Effector memory CD4-positive, alpha-beta T cell (primary cell): ENCODE data around the gene CASP7.
"Not testable (repeated sequence)": the region's sequence is repeated elsewhere in the genome, so short reads cannot be mapped to it uniquely, and the experiment has no call there.

Experiments used
- DNase-seq, 3 donors: peaks; one replicate each; pipeline ENCODE4 v3.0.0-alpha.2; 2020
- H3K27ac ChIP-seq: 2 replicates; pipeline ENCODE4 v1.7.0; 2013; ENCODE audit warnings: mild to moderate bottlenecking, low read length, moderate library complexity; ENCODE audit not compliant: insufficient read depth, poor library complexity, severe bottlenecking
- H3K27me3 ChIP-seq: replicated peaks from 2 replicates; pipeline ENCODE4 v1.7.0; 2013; ENCODE audit warnings: mild to moderate bottlenecking, low read length; ENCODE audit not compliant: insufficient read depth, control insufficient read depth, poor library complexity, severe bottlenecking
- H3K36me3 ChIP-seq: 2 replicates; pipeline ENCODE4 v1.7.0; 2013; ENCODE audit warnings: mild to moderate bottlenecking, low read length, moderate library complexity; ENCODE audit not compliant: control insufficient read depth, insufficient read depth
- H3K4me1 ChIP-seq: 2 replicates; pipeline ENCODE4 v1.7.0; 2013; ENCODE audit warnings: low read length, mild to moderate bottlenecking; ENCODE audit not compliant: control insufficient read depth, insufficient read depth, poor library complexity, severe bottlenecking
- H3K4me3 ChIP-seq: 2 replicates; pipeline ENCODE4 v1.7.0; 2013; ENCODE audit warnings: low read length, low read depth, mild to moderate bottlenecking; ENCODE audit not compliant: insufficient read depth, poor library complexity, severe bottlenecking
- H3K9me3 ChIP-seq: 2 replicates; pipeline ENCODE4 v1.7.0; 2013; ENCODE audit warnings: mild to moderate bottlenecking, low read length, moderate library complexity; ENCODE audit not compliant: control insufficient read depth

CASP7 gene

DNA sequence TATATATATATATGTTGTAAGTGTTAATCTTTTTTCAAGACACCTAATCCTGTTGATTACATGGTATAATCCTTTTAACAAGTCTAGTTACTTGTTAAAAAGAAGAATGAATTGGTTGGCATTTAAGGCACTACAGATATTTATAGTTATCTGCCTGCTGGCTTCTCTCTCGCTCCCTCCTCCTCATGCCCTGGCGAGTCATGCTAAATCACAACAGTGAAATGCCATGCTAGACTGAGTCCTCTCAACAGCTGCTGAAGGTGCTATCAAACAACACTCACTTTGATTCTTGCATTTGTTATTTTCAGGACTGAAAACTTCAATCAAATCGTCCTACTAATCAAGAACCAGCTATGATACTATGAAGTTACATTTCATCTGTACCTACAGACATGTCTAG, 31.2 kb upstream of the CASP7 start:
- Histone ChIP-seq H3K27me3 (no peaks in the 10 kb centered on the region), H3K36me3 (no peaks in the 10 kb centered on the region), H3K27ac (no peak overlapping the region), H3K9me3 (no peaks in the 10 kb centered on the region), H3K4me3 (no peak overlapping the region), H3K4me1 (no peaks in the 10 kb centered on the region)
- no peak for DNase-seq

DNA sequence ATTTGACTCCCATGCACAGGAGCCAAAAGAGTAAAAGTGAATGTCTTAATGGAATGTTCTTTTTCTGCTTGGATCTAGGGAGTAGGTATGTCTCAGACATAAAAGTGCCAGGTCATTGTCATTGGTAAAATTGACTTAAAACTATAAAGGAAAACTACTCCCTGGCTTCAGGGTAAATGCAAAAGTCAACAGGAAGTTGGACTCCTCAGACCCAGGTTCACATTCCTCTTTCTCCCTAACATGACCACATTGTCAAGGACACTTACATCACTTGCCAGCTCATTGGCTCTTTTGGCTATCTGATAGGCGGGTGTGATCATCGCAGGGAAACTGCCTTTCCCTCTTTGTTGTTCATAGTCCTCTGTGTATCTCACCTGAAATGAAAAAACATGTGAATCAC, 29.5 kb upstream of the CASP7 start:
- no peaks in the 10 kb centered on the region for H3K36me3 ChIP-seq
- no peaks in the 10 kb centered on the region for H3K27me3 ChIP-seq
- no peaks in the 10 kb centered on the region for H3K9me3 ChIP-seq
- H3K27ac ChIP-seq = no peak overlapping the region
- H3K4me1 ChIP-seq = no peaks in the 10 kb centered on the region
- H3K4me3 ChIP-seq = no peak overlapping the region
- DNase-seq = no peak

DNA sequence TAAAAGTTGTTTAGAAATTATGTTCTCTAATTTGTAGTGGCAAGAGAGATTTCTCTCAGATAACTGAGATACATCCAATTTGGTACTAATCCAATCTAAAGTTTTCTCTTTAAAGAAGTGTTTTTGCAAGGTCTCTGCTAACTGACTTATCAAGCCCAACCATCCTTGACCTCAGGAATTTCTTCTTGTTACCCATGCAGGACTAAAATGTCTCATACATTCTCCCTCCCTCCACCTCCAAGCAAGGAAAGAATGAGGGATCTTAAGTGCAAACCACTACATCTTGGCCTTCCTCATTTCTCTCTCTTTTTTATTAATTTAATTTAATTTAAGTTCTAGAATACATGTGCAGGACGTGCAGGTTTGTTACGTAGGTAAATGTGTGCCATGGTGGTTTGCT, 28.7 kb upstream of the CASP7 start:
- Histone ChIP-seq H3K9me3 (no peaks in the 10 kb centered on the region), H3K4me3 (no peak overlapping the region), H3K27ac (no peak overlapping the region), H3K4me1 (no peaks in the 10 kb centered on the region), H3K27me3 (no peaks in the 10 kb centered on the region), H3K36me3 (no peaks in the 10 kb centered on the region)
- no peak for DNase-seq

DNA sequence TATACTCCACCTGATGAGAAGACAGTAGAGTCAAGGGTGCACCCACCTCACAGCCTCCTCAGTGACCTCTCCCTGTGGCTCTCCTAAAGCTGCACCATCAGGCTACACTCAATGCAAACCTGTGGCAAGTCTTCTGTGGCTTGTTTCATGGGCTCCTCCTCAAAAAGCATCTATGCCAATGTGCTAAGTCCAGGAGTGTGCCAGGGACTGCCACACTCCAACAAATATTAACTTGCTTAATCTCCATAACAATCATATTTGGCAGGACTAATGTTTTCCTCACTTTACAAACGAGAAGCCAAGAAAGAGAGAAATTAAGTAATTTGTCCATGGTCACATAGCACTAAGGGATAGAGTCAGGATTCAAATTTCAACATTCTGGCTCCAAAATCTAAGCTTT, 27.8 kb upstream of the CASP7 start:
- no peaks in the 10 kb centered on the region for H3K9me3 ChIP-seq
- DNase-seq = no peak
- H3K4me3 ChIP-seq = no peak overlapping the region

DNA sequence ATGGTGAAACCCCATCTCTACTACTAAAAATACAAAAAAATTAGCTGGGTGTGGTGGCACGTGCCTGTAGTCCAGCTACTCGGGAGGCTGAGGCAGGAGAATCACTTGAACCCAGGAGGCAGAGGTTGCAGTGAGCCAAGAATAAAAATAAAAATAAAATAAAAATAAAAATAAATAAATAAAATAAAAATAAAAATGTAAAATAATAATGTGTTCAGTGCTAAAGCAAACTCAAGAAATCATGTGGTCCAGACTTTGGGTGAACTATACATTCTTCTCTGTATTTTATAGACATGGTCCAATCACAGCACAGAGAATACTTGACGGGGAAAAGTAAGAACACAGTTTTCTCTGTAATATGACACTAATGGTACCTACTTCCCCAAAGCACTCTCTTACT, 27.3 kb upstream of the CASP7 start:
- not testable (repeated sequence) for H3K4me3 ChIP-seq, H3K36me3 ChIP-seq, H3K4me1 ChIP-seq, H3K9me3 ChIP-seq, DNase-seq, H3K27me3 ChIP-seq, H3K27ac ChIP-seq

More for the DNA sequence above, 27.8 kb upstream of the CASP7 start:
- Histone ChIP-seq H3K27me3 (no peaks in the 10 kb centered on the region), H3K4me1 (no peaks in the 10 kb centered on the region), H3K27ac (no peak overlapping the region), H3K36me3 (no peaks in the 10 kb centered on the region)

DNA sequence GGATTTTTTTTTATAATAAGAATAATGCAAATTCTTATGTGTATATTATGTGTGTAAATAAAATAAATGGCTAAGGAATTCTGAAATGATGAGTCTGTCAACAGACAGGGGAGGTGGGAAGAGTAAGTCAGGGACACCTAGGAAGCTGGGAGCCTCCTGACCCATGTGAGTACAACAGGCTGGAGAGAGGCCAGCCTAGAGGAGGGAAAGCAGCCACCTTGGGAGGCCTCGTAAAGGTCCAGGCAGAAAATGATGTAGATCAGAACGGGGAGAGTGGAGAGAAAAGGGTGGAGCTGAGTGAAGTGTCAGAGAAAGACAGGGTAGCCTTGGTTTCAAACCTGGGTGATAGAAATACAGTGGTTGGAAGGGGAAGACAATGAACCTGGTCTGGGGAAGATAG, 22.8 kb upstream of the CASP7 start:
- H3K4me1 ChIP-seq = no peaks in the 10 kb centered on the region
- H3K9me3 ChIP-seq = no peaks in the 10 kb centered on the region
- no peak overlapping the region for H3K4me3 ChIP-seq
- no peaks in the 10 kb centered on the region for H3K36me3 ChIP-seq
- no peak for DNase-seq
- no peak overlapping the region for H3K27ac ChIP-seq
- no peaks in the 10 kb centered on the region for H3K27me3 ChIP-seq

DNA sequence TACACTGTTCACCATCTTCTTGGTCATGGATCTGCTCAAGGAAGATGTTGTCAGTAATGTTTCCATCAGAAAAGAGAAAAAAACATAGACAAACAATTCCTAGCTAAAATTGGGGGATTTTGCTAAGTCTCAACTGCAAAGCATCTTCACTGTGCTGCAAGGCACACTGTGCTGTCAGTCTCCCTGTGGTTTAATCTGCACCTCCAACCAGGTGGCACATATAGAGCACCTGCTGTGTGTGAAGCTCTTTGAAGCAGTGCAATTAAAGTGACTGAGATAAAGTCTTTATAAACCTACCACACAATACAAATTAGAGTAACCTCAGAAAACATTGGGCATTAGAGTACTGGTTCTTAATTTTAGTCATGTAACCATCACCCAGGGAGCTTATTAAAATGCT, 22.2 kb upstream of the CASP7 start:
- H3K27ac ChIP-seq = no peak overlapping the region
- no peak overlapping the region for H3K4me3 ChIP-seq
- no peaks in the 10 kb centered on the region for H3K36me3 ChIP-seq

DNA sequence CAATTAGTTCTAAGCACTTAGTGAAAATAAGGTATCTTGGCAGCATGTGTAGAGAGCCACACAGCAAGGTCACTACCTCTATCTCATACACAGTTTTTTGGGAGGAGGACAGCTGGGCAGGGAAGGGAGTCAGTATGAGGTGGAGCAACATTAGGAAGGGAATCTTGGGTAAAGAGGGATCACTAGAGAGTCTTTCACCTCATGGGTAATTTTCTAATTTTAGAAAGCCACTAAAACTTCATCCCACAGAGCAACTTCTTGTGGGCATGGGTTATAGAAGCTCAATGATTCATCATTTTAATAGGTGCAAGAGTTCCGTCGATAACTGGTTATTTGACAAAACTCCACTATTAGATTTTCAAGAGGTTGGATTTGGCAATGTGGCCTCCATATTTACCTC, 18.4 kb upstream of the CASP7 start:
- no peaks in the 10 kb centered on the region for H3K9me3 ChIP-seq
- H3K36me3 ChIP-seq = no peaks in the 10 kb centered on the region
- H3K27me3 ChIP-seq = no peaks in the 10 kb centered on the region
- H3K4me1 ChIP-seq = no peaks in the 10 kb centered on the region
- no peak overlapping the region for H3K27ac ChIP-seq
- DNase-seq = no peak
- no peak overlapping the region for H3K4me3 ChIP-seq

More for the DNA sequence above, 22.2 kb upstream of the CASP7 start:
- Histone ChIP-seq H3K9me3 (no peaks in the 10 kb centered on the region), H3K27me3 (no peaks in the 10 kb centered on the region), H3K4me1 (no peaks in the 10 kb centered on the region)
- no peak for DNase-seq

DNA sequence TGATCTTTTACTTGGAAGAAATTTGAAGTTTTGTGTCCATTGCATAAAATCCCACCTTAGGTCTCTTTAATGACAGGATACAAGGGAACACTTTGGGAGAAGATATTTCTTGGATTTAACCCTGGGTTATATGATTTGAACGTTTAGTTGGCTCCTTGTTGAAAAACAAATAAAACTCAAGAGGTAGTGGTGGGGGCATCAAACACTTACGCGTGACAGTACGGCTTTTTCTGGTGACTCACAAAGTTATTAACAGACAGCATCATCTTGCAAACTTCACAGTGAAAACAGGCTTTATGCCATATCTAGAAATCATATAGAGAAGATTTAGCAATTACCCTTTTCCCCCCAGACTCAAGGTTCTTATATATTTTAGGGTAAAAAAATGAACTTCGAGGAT, 16.6 kb upstream of the CASP7 start:
- no peaks in the 10 kb centered on the region for H3K9me3 ChIP-seq
- no peaks in the 10 kb centered on the region for H3K36me3 ChIP-seq
- no peak overlapping the region for H3K27ac ChIP-seq
- H3K4me1 ChIP-seq = no peaks in the 10 kb centered on the region
- no peaks in the 10 kb centered on the region for H3K27me3 ChIP-seq
- DNase-seq = no peak
- H3K4me3 ChIP-seq = no peak overlapping the region

DNA sequence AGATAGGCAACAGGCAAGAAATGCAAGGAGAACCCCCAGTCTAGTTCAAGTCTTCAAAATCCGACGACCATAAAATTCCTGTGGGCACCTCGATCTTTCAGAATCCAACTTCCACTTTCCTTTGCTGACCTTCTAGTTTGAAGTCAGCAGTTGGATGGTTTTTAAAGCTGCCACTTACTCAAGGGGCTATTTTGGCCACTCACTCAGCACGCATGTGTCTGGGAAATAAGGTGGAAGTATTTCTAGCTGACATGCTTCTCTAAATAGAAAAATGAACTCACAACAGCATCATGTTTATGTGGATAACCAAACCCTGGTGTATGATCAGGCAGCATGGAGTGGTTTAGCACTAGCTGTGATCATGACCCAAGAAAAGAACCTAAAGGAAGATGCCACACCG, 15.8 kb upstream of the CASP7 start, which contains the start of gene NRAP:
Gene NRAP, minus strand, starts transcription at position 134 of the 400 bp plus-strand sequence. CDS start 159 bp downstream, outside the sequence.
- H3K27ac ChIP-seq = no peak within 1 kb of the TSS
- H3K36me3 ChIP-seq = no peaks in the 10 kb centered on the region
- H3K4me1 ChIP-seq = no peaks in the 10 kb centered on the region
- H3K9me3 ChIP-seq = no peaks in the 10 kb centered on the region
- no peak within 1 kb of the TSS for H3K4me3 ChIP-seq
- DNase-seq = no peak
- no peaks in the 10 kb centered on the region for H3K27me3 ChIP-seq

DNA sequence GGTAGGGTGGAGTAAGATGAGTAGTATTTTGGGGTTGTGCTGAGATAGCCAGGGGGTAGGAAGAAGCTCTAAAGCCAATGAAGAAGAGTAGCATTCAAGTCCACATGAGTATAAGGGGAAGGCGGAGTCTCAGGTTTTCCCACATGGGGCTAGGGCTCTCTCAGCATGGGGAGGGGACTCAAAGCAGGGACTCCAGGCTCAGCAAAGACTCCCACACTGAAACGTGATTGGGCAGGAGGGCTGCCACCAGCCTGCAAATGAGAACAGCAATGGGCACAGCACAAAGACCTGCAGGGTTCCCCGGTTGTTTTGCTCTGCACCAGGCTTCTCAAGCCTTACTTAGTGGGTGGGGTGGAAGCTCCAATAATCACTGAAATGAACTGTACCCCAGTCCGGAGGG, 14.4 kb upstream of the CASP7 start:
- no peak overlapping the region for H3K4me3 ChIP-seq
- H3K27me3 ChIP-seq = peaks cover 3% of the 10 kb centered on the region
- no peak overlapping the region for H3K27ac ChIP-seq
- H3K36me3 ChIP-seq = no peaks in the 10 kb centered on the region
- no peaks in the 10 kb centered on the region for H3K4me1 ChIP-seq
- no peaks in the 10 kb centered on the region for H3K9me3 ChIP-seq
- DNase-seq = no peak
